ENCODE data around the gene CENPP.

Gene CENPP

GRCh38 chr9:92668746-92669526, 343.2 kb downstream of the CENPP start:
- in situ Hi-C loops (cut with MboI; ENCODE audit: low sequenced_read_pairs): no loop called here

- in situ Hi-C loops (cut with MboI; ENCODE audit: low sequenced_read_pairs): no loop called here
These were observed 343.8 kb downstream of the CENPP start for GRCh38 chr9:92669527-92669889.

All from hTERT RPE-1 (cell line).